ENCODE measurements around the gene ZDHHC16.

The ZDHHC16 gene

DNA sequence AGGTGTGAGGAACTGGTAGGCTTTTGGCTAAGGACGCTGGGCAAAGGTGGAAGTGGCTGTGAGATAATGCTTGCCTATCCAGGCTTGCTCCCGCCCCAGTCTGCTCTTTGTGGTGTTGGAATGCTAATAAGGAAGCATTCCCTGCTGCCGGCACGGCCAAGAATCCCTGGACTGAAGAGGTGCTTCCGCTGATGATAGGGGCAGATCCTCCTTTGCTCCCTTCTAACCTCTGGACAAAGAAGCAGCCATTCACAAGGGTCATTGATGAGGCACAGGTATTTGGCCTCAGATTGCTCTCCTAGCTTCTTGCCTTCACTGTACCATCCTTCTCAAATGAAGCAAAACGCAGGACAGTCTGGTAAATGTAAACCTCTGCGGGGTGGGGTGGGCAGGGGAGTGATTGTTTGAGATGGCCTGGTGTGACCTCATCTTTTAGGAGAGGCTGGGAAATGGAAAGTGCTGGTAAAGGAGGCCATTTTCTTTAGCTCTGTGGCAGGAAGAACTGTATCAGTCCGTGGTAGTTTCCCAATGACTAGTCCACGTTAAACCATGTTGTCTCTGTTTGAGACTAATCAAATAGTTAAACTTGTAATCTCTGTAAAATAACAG, 18.3 kb upstream of the ZDHHC16 start:
- peak; percentile 97 for DNase-seq
- Histone ChIP-seq H3K56ac (ENCODE audit: low read length) (peak overlapping the region; percentile 94), H3K9ac (ENCODE audit: low read length) (peak overlapping the region; percentile 92), H3K27me3 (ENCODE audit: insufficient read depth, low read length, poor library complexity) (no peaks in the 10 kb centered on the region), H3K79me2 (ENCODE audit: control insufficient read depth, insufficient read depth, low read length) (peaks cover 34% of the 10 kb centered on the region), H3K18ac (ENCODE audit: low read length) (peak overlapping the region; percentile 11), H2BK120ac (ENCODE audit: low read depth, low read length) (no peak overlapping the region), H3K27ac (ENCODE audit: low read depth, low read length) (peak overlapping the region; percentile 31), H3K4me1 (ENCODE audit: control insufficient read depth, low read depth, low read length) (peaks cover 5% of the 10 kb centered on the region), H3K36me3 (ENCODE audit: control insufficient read depth, insufficient read depth, low read length) (peaks cover 14% of the 10 kb centered on the region), H3K23ac (ENCODE audit: low read length) (no peak overlapping the region), H4K8ac (ENCODE audit: low read depth, low read length) (no peak overlapping the region), H3K4ac (ENCODE audit: low read depth, low read length) (no peak overlapping the region), H2AK5ac (ENCODE audit: low read length) (peak overlapping the region; percentile 22), H3K4me2 (ENCODE audit: low read length) (peak overlapping the region; percentile 70), H4K5ac (ENCODE audit: low read length) (no peak overlapping the region), H2BK15ac (replicated peaks; ENCODE audit: low read depth) (no peak overlapping the region), H3K4me3 (ENCODE audit: low read length) (peak overlapping the region; percentile 100), H2BK5ac (ENCODE audit: low read length) (peak overlapping the region; percentile 14), H3K79me1 (ENCODE audit: low read length) (peaks cover 2% of the 10 kb centered on the region)
- no CpG with 5 or more reads among the region's 9 CpGs for WGBS (ENCODE audit: extremely low coverage, insufficient coverage, low lambda C conversion rate)

DNA sequence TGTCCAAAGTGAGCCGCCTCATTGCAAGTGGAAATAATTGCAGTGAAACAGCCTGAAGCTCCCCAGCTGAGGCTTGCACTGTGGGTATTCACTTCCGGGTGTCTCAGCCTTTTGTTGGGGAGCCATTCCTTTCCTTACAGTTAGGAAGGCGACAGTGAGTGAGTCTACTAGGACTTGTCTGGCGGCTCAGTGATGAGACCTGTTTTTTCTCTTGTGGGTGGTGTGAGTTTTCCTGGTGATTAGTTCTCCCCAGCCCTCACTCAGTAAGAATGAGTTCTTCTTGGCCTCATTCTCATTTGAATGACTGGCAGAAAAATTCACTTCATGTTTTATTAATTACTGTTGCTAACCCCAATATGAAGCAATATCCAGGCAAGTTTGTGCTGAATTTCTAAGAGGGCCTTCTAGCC, 17.4 kb upstream of the ZDHHC16 start:
- Histone ChIP-seq H3K9ac (ENCODE audit: low read length) (peak overlapping the region; percentile 96), H3K23ac (ENCODE audit: low read length) (no peak overlapping the region), H3K79me2 (ENCODE audit: control insufficient read depth, insufficient read depth, low read length) (peaks cover 34% of the 10 kb centered on the region), H3K27ac (ENCODE audit: low read depth, low read length) (peak overlapping the region; percentile 23), H3K56ac (ENCODE audit: low read length) (peak overlapping the region; percentile 90), H3K4ac (ENCODE audit: low read depth, low read length) (peak overlapping the region; percentile 90), H4K5ac (ENCODE audit: low read length) (peak overlapping the region; percentile 39), H3K18ac (ENCODE audit: low read length) (peak overlapping the region; percentile 8), H2BK15ac (replicated peaks; ENCODE audit: low read depth) (no peak overlapping the region), H3K27me3 (ENCODE audit: insufficient read depth, low read length, poor library complexity) (no peaks in the 10 kb centered on the region), H3K4me2 (ENCODE audit: low read length) (peak overlapping the region; percentile 99), H3K4me1 (ENCODE audit: control insufficient read depth, low read depth, low read length) (peaks cover 5% of the 10 kb centered on the region), H2BK120ac (ENCODE audit: low read depth, low read length) (no peak overlapping the region), H3K79me1 (ENCODE audit: low read length) (peaks cover 2% of the 10 kb centered on the region), H2AK5ac (ENCODE audit: low read length) (peak overlapping the region; percentile 82), H3K4me3 (ENCODE audit: low read length) (peak overlapping the region; percentile 60), H4K8ac (ENCODE audit: low read depth, low read length) (no peak overlapping the region), H2BK5ac (ENCODE audit: low read length) (no peak overlapping the region), H3K36me3 (ENCODE audit: control insufficient read depth, insufficient read depth, low read length) (peaks cover 16% of the 10 kb centered on the region)
- WGBS (ENCODE audit: extremely low coverage, insufficient coverage, low lambda C conversion rate): no CpG with 5 or more reads among the region's 4 CpGs
- no peak for DNase-seq

DNA sequence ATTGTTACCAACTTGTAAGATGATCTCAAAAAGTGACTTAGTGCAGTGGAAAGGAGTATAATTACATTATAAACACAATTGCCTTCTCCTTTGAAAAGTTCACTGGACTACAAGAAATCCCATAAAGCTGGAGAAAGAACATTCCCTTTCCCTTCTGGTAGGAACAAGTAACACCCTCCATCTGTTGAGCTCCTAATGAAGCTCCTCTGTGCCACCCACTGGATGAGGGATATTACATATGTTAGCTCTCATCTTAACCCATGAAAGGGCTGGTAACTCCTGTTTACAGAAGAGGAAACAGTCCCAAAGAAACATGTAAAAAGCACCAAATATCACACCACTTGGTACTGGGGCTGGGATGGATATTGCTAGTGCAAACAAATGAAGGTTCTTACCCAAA, 11.9 kb upstream of the ZDHHC16 start:
- no peak overlapping the region for H3K56ac ChIP-seq (ENCODE audit: low read length)
- peaks cover 10% of the 10 kb centered on the region for H3K36me3 ChIP-seq (ENCODE audit: control insufficient read depth, insufficient read depth, low read length)

GRCh38 chr10:97434557-97434956, 11.4 kb upstream of the ZDHHC16 start:
- no CpG with 5 or more reads among the region's 1 CpG for WGBS (ENCODE audit: extremely low coverage, insufficient coverage, low lambda C conversion rate)
- no peak overlapping the region for H3K23ac ChIP-seq (ENCODE audit: low read length)
- H3K36me3 ChIP-seq (ENCODE audit: control insufficient read depth, insufficient read depth, low read length): peaks cover 10% of the 10 kb centered on the region

More for the DNA sequence above, 11.9 kb upstream of the ZDHHC16 start:
- DNase-seq: no peak
- Histone ChIP-seq H4K8ac (ENCODE audit: low read depth, low read length) (no peak overlapping the region), H3K4me2 (ENCODE audit: low read length) (no peak overlapping the region), H4K5ac (ENCODE audit: low read length) (no peak overlapping the region), H2BK5ac (ENCODE audit: low read length) (no peak overlapping the region), H3K79me1 (ENCODE audit: low read length) (peaks cover 2% of the 10 kb centered on the region), H3K27ac (ENCODE audit: low read depth, low read length) (no peak overlapping the region), H2BK15ac (replicated peaks; ENCODE audit: low read depth) (no peak overlapping the region), H3K23ac (ENCODE audit: low read length) (no peak overlapping the region), H2AK5ac (ENCODE audit: low read length) (no peak overlapping the region), H3K4me1 (ENCODE audit: control insufficient read depth, low read depth, low read length) (no peaks in the 10 kb centered on the region), H3K79me2 (ENCODE audit: control insufficient read depth, insufficient read depth, low read length) (peaks cover 7% of the 10 kb centered on the region), H2BK120ac (ENCODE audit: low read depth, low read length) (no peak overlapping the region), H3K27me3 (ENCODE audit: insufficient read depth, low read length, poor library complexity) (no peaks in the 10 kb centered on the region), H3K4ac (ENCODE audit: low read depth, low read length) (no peak overlapping the region), H3K18ac (ENCODE audit: low read length) (no peak overlapping the region), H3K4me3 (ENCODE audit: low read length) (no peak overlapping the region), H3K9ac (ENCODE audit: low read length) (no peak overlapping the region)

GRCh38 chr10:97435211-97435610, 10.8 kb upstream of the ZDHHC16 start:
- no peak overlapping the region for H3K56ac ChIP-seq (ENCODE audit: low read length)

More at GRCh38 chr10:97434557-97434956, 11.4 kb upstream of the ZDHHC16 start:
- no peak overlapping the region for H2BK15ac ChIP-seq (replicated peaks; ENCODE audit: low read depth)
- H3K4ac ChIP-seq (ENCODE audit: low read depth, low read length): no peak overlapping the region
- no peak overlapping the region for H3K56ac ChIP-seq (ENCODE audit: low read length)
- peaks cover 2% of the 10 kb centered on the region for H3K79me1 ChIP-seq (ENCODE audit: low read length)
- H4K5ac ChIP-seq (ENCODE audit: low read length): no peak overlapping the region
- no peak overlapping the region for H2BK5ac ChIP-seq (ENCODE audit: low read length)
- H3K18ac ChIP-seq (ENCODE audit: low read length): no peak overlapping the region
- no peaks in the 10 kb centered on the region for H3K4me1 ChIP-seq (ENCODE audit: control insufficient read depth, low read depth, low read length)
- H3K27me3 ChIP-seq (ENCODE audit: insufficient read depth, low read length, poor library complexity): no peaks in the 10 kb centered on the region
- H4K8ac ChIP-seq (ENCODE audit: low read depth, low read length): no peak overlapping the region
- no peak overlapping the region for H3K27ac ChIP-seq (ENCODE audit: low read depth, low read length)
- H3K4me3 ChIP-seq (ENCODE audit: low read length): no peak overlapping the region
- H2AK5ac ChIP-seq (ENCODE audit: low read length): no peak overlapping the region
- no peak overlapping the region for H3K4me2 ChIP-seq (ENCODE audit: low read length)
- peaks cover 4% of the 10 kb centered on the region for H3K79me2 ChIP-seq (ENCODE audit: control insufficient read depth, insufficient read depth, low read length)
- H2BK120ac ChIP-seq (ENCODE audit: low read depth, low read length): no peak overlapping the region
- H3K9ac ChIP-seq (ENCODE audit: low read length): no peak overlapping the region
- no peak for DNase-seq

DNA sequence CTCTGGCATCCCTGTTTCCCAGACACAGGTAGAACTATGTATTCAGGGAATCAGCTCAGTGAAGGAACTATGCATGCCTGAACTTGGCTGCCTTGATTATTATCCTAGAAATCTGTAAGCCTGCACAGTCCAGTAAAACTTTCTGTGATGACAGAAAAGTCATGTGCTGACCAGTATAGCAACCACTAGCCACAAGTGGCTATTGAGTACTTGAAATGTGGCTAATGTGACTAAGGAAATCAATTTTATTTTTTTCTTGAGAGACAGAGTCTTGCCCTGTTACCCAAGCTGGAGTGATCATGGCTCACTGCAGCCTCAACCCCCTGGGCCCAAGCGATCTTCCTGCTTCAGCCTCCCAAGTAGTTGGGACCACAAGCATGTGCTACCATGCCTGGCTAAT, 3.7 kb upstream of the ZDHHC16 start:
- Histone ChIP-seq H3K18ac (ENCODE audit: low read length) (no peak overlapping the region), H3K36me3 (ENCODE audit: control insufficient read depth, insufficient read depth, low read length) (no peaks in the 10 kb centered on the region), H3K56ac (ENCODE audit: low read length) (no peak overlapping the region), H3K4me3 (ENCODE audit: low read length) (no peak overlapping the region), H3K27ac (ENCODE audit: low read depth, low read length) (no peak overlapping the region), H3K4me1 (ENCODE audit: control insufficient read depth, low read depth, low read length) (no peaks in the 10 kb centered on the region), H3K23ac (ENCODE audit: low read length) (no peak overlapping the region), H3K27me3 (ENCODE audit: insufficient read depth, low read length, poor library complexity) (no peaks in the 10 kb centered on the region), H4K8ac (ENCODE audit: low read depth, low read length) (no peak overlapping the region), H2BK5ac (ENCODE audit: low read length) (no peak overlapping the region), H3K9ac (ENCODE audit: low read length) (no peak overlapping the region), H3K79me2 (ENCODE audit: control insufficient read depth, insufficient read depth, low read length) (peaks cover 20% of the 10 kb centered on the region), H3K4me2 (ENCODE audit: low read length) (no peak overlapping the region), H3K79me1 (ENCODE audit: low read length) (peaks cover 9% of the 10 kb centered on the region), H2BK120ac (ENCODE audit: low read depth, low read length) (no peak overlapping the region), H4K5ac (ENCODE audit: low read length) (no peak overlapping the region), H2AK5ac (ENCODE audit: low read length) (no peak overlapping the region), H3K4ac (ENCODE audit: low read depth, low read length) (no peak overlapping the region), H2BK15ac (replicated peaks; ENCODE audit: low read depth) (no peak overlapping the region)
- no CpG with 5 or more reads among the region's 1 CpG for WGBS (ENCODE audit: extremely low coverage, insufficient coverage, low lambda C conversion rate)
- DNase-seq: no peak

More at GRCh38 chr10:97435211-97435610, 10.8 kb upstream of the ZDHHC16 start:
- H3K79me1 ChIP-seq (ENCODE audit: low read length): peaks cover 2% of the 10 kb centered on the region
- H3K4ac ChIP-seq (ENCODE audit: low read depth, low read length): no peak overlapping the region
- WGBS (ENCODE audit: extremely low coverage, insufficient coverage, low lambda C conversion rate): no CpG with 5 or more reads among the region's 6 CpGs
- no peak for DNase-seq
- no peak overlapping the region for H3K4me2 ChIP-seq (ENCODE audit: low read length)
- H2BK5ac ChIP-seq (ENCODE audit: low read length): no peak overlapping the region
- H3K18ac ChIP-seq (ENCODE audit: low read length): no peak overlapping the region
- no peaks in the 10 kb centered on the region for H3K4me1 ChIP-seq (ENCODE audit: control insufficient read depth, low read depth, low read length)
- H3K79me2 ChIP-seq (ENCODE audit: control insufficient read depth, insufficient read depth, low read length): no peaks in the 10 kb centered on the region
- H3K4me3 ChIP-seq (ENCODE audit: low read length): no peak overlapping the region
- no peak overlapping the region for H4K5ac ChIP-seq (ENCODE audit: low read length)
- no peak overlapping the region for H4K8ac ChIP-seq (ENCODE audit: low read depth, low read length)
- H2BK15ac ChIP-seq (replicated peaks; ENCODE audit: low read depth): no peak overlapping the region
- H3K27ac ChIP-seq (ENCODE audit: low read depth, low read length): no peak overlapping the region
- no peak overlapping the region for H3K9ac ChIP-seq (ENCODE audit: low read length)
- no peak overlapping the region for H3K23ac ChIP-seq (ENCODE audit: low read length)
- no peak overlapping the region for H2AK5ac ChIP-seq (ENCODE audit: low read length)
- no peak overlapping the region for H2BK120ac ChIP-seq (ENCODE audit: low read depth, low read length)
- no peaks in the 10 kb centered on the region for H3K27me3 ChIP-seq (ENCODE audit: insufficient read depth, low read length, poor library complexity)
- peaks cover 10% of the 10 kb centered on the region for H3K36me3 ChIP-seq (ENCODE audit: control insufficient read depth, insufficient read depth, low read length)

Measured in mesendoderm (in vitro differentiated cells).